ENCODE results near the gene KIFC3.
"Not testable (repeated sequence)": the region's sequence is repeated elsewhere in the genome, so short reads cannot be mapped to it uniquely, and the experiment has no call there.

KIFC3 gene

DNA sequence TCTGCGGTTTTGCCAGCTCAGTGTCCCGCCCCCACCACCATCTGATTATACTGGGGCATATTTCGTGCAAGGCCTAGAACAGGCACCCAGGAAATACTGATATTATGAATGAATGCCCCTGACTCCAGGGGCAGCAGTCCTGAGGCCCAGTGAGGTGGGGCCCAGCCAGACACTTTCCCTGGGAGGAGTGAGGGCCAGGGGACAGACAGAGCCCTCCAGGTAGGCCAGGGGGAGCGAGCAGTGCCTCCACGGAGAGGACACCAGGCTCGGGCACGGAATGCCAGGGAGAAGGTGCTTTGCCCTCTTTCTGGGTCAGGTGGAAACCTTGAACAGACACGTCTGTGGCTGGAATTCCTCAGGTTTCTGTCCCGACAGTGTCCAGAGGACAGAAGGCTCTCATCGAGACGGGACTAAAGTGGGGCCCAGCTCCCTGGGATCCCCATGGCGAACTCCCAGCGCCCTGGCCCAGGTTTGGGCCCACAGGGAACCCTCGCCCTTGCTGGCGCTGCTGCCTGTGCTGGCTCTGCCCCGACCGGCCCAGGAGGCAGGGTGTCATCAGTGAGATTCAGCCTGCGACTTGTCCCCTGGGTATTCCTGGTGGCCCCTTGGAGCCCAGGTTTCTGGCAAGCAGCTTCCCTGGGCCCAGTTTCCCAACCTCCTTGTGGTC is 62.4 kb downstream of the KIFC3 start:
- DNase-seq (ENCODE audit: low read depth): no peak

DNA sequence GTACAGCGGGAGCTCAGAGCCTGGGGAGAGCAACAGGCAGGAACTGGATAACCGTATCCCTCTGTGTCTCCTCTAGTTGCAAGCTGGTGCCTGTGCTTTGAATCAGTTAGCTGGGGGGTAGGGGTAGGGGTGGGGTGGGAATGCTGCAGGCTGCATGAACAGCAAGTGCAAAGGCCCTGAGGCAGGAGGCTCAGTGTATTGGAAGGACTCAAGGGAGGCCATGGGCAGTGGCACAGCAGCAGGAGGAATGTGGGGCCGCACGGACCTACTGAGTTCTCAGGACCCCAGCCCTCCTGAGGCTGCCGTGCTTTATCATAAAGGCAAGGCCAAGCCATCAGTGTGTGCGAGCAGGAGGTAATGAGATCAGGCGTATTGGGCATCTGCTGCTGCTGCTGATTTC is 63.4 kb downstream of the KIFC3 start:
- no peak for DNase-seq (ENCODE audit: low read depth)

DNA sequence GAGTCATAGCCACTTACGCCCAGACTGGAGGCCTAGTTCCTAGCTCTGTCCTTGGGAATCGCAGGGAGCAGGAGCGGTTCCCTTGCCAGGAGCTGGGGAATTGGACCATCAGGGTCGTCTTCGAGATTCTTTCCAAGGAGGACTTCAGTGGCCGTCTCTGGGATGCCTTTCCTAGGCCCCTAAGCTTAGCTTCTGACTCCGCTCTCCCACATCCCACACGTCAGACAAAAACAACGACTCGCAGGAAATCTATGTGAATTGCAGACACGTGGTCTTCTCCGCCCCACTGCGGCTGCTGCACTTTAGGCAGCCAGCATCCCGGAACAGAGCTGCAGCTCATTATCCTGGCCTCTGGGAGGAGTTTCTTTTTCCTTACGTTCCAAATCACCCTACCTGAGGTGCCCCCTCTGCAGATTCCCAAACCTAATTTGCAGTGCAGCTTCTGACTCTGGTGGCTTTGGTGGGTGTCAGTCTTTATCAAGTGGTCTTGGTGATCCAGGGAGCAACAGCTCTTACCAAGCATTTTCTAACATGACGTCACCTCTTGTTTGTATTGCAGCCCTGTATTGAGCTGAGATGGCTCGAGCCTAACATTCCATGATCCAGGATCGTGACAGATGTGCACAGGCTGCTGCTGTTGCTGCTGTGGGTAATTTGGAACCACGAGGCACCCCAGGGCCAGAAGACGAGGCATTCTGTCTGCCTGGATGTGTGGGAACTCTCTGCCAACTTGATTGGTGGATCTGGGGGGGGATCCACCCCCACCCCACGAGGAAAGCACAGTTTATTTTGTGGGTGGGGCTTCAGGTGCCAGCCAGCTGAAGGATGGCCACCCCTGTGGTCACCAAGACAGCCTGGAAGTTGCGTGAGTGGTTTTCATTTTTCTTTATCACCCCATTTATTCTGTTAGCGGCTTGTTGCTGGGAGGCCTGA is 65.6 kb downstream of the KIFC3 start:
- peak; percentile 34 for DNase-seq (ENCODE audit: low read depth)

DNA sequence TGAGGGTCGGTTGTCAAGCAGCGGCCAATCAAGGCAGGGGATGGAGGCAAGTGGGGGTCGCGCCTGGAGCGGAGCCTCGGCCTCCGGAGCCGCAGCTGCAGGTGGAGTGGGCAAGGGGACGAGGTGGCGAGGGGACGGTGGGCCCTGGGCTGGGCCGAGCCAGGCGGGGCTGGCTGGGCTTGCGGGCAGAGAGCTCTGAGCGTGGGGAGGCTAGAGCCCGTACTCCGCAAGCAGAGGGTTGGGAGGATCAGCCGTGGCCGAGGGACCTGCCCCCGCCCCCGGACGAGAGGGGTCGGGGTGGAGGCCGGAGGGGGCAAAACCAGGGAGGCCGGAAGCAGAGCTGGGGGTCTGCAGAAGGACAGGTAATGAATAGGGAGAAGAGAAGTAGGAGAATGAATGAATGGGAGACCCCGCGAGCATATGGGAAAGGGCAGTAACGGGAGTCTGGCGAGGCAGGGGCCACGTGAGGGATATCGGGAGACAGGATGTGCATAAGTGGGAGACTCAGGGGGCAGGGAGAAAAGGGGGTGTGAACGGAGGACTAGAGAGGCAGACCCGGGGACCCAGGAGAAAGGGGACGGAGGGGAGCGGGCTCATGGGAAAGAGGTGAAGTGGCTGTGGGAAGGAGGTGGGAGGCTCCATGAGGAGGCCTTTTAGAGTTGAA is 66.4 kb downstream of the KIFC3 start, which contains the start of gene KATNB1:
Gene KATNB1 (plus strand): TSS at position 16 of the 664 bp plus-strand sequence. CDS start 1,474 bp downstream, outside the sequence.
- no peak for DNase-seq (ENCODE audit: low read depth)

DNA sequence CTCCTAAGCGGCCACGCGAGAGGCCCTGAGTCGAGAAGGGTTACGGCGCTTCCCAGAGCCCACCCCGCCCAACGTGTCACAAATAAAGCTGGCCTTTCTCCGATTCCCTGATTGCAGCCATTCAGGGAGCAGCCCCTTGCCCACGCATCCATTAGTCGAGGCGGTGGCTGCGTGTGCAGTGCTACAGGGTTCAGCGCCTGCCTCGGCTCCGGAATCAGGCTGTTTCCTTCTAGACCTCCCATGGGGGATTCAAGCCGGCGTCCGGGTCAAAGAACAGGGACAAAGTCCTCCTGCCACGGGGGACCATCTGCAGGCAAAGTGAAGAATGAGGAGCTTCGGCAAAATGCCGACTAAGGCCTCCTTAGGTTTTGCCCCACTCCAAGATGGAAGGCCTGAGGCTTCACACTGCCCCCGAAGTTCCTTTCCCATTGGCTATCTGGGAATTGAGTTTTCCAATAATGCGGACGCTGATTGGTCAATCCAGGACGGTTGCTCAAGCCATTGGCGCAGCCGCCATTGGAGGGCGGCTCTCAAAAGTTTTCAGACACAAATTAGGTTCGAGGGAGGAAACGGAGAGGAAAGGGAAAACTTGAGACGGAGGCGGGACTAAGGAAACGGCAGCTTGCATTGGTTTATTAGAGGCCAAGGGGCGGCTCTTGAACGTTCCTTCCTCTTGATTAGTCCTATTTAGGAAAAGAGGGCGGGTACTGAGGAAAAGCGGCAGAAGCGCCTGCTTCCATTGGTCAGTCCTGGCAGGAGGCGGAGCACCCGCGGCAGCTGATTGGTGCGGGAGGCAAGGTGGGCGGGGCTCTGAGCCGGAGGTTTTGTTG is 67.2 kb downstream of the KIFC3 start:
- peak; percentile 95 for DNase-seq (ENCODE audit: low read depth)

DNA sequence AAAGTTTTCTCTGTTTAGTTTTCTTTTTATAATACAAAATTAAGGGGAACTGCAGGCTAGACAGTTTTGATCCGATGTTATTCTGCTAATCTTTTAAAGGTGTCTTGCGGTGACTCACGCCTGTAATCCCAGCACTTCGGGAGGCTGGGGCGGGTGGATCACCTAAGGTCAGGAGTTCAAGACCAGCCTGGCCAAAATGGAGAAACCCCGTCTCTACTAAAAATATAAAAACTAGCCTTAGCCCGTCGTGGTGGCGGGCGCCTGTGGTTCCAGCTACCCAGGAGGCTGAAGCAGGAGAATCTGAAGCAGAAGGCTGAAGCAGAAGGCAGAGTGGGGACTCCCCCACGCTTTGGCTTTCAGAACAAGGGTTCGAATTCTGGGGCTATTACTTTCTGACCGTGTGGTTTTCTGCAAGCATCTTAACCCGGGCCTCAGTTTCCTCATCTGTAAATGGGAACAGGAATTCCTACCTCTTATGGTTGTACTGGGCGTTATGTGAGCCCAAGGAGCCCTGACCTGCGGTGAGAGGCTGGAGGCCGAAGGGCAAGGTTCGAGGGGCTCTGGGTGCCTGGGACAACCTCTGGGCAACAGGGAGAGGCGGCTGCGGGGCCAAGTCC is 67.9 kb downstream of the KIFC3 start:
- DNase-seq (ENCODE audit: low read depth): no peak

DNA sequence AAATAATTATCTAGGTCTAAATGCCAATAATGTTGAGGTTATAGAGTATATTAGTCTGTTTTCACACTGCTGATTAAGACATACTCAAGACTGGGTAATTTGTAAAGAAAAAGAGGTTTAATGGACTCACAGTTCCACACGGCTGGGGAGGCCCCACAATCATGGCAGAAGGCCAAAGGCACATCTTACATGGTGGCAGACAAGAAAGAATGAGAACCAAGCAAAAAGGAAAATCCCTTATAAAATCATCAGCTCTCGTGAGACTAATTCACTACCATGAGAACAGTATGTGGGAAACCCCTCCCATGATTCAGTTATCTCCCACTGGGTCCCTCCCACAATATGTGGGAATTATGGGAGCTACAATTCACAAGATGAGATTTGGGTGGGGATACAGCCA is 69.6 kb downstream of the KIFC3 start:
- DNase-seq (ENCODE audit: low read depth): no peak

DNA sequence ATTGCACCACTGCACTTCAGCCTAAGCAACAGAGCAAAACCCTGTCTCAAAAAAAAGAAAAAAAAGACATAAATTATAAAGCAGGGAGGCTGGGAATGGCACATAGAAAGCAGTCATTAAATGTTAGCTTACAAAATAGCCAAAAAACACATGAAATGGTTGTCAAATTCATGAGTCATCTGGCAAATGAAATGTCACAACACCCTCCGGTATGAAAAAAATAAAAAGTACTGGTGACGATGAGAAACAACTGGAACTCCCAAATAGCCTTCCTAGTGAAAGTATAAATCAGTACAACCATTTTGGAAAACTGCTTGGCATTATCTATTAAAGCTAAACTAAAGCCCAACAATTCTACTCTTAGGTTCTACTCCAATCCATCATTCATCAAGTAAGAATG is 70.3 kb downstream of the KIFC3 start:
- DNase-seq (ENCODE audit: low read depth): no peak

DNA sequence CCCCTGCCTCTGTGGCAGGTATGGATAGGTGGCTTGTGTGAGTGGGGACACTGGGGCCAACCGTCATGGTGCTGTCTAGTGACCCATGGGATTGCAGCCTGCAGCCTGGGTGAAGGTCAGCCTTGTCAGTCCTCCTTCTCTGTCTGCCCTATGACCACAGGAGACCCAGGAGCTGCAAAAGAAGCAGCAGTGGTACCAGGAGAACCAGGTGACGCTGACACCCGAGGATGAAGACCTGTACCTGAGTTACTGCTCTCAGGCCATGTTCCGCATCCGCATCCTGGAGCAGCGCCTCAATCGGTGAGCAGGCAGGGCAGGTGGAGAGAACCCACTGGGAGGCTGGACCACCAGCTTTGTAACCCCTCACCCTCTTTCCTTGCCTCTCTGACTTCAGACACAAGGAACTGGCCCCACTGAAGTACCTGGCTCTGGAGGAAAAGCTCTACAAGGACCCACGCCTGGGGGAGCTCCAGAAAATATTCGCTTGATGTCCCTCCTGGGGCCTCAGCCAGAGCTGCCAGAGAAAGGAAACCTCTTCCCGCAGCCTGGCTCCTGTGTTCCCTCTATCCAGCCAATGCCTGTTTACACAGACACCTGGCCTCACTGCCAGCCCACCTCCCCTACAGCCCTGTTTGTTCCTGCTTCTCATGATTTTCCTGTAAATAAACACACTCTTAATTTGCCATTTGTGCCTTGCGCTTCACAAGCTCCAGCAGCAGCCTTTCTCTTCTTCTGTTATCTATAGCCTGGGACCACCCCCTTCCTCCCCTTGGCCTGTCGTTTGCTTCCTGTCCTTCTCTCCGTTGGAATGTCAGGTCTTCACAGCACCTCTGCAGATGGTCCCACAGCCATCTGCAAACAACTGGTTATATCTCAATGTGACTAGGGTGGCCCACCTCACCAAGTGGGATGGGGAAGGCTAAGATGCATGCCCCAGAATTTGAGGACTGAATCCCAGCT is 71.2 kb downstream of the KIFC3 start:
- no peak for DNase-seq (ENCODE audit: low read depth)

DNA sequence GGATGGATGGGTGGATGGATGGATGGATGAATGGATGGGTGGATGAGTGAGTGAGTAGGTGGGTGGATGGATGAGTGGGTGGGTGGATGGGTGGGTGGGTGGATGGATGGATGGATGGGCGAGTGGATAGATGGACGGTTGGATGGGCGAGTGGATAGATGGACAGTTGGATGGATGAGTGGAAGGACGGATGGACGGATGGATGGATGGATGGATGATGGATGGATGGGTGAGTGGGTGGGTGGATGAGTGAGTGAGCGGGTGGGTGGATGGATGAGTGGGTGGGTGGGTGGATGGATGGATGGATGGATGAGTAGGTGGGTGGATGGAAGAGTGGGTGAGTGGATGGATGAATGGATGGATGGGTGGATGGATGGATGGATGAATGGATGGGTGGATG is 72.4 kb downstream of the KIFC3 start:
- not testable (repeated sequence) for DNase-seq (ENCODE audit: low read depth)

DNA sequence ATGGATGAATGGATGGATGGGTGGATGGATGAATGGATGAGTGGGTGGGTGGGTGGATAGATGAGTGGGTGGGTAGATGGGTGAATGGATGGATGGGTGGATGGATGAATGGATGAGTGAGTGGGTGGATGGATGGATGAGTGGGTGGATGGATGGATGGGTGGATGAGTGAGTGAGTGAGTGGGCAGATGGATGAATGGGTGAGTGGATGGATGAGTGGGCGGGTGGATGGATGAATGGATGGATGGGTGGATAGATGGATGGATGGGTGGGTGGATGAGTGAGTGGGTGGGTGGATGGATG is 73.2 kb downstream of the KIFC3 start:
- no peak for DNase-seq (ENCODE audit: low read depth)

DNA sequence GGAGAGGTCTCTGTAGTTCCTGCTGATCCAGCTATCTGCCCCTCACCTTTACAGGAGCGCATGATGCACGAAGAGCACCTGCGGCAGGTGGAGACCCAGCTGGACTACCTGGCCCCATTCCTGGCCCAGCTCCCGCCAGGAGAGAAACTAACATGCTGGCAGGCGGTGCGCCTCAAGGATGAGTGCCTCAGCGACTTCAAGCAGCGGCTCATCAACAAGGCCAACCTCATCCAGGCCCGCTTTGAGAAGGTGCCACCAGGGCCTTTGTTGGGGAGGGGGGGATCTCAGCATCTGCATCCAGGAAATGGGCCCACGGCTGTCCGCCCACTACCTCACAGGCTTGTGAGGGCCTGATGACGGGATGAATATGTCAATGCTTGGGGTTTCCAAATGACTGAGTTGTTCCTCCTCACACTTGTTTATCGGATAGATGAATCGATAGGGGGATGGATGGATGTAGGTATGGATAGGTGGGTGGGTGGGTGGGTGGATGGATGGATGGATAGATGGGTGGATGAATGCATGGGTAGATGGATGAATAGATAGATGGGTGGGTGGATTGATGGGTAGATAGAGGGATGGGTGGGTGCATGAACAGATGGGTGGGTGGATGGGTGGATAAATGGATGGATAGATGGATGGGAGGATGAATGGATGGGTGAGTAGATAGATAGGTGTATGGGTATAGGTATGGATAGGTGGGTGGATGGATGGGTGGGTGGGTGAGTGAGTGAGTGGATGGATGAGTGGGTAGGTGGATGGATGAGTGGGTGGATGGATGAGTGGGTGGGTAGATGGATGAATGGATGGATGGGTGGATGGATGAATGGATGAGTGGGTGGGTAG is 73.7 kb downstream of the KIFC3 start:
- DNase-seq (ENCODE audit: low read depth): no peak

DNA sequence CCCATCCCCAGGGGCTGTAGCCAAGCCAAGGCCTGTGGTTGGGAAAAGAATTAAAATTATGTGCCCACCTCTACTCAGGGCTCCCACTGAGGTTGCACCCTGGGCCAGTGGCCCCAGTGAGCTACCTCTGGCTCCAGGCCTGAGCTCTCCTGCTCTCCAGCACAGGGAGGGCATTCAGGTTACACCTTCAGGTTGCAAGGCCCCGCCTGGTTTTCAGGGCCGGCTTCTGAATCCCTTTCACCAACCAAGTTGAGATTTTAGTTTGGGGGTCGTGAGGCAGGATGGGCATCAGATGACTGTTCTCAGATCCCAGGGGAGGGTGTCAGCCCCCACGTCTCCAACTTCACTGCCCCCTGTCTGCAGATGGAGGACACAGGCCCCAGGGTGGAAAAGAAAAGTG is 74.7 kb downstream of the KIFC3 start:
- no peak for DNase-seq (ENCODE audit: low read depth)

DNA sequence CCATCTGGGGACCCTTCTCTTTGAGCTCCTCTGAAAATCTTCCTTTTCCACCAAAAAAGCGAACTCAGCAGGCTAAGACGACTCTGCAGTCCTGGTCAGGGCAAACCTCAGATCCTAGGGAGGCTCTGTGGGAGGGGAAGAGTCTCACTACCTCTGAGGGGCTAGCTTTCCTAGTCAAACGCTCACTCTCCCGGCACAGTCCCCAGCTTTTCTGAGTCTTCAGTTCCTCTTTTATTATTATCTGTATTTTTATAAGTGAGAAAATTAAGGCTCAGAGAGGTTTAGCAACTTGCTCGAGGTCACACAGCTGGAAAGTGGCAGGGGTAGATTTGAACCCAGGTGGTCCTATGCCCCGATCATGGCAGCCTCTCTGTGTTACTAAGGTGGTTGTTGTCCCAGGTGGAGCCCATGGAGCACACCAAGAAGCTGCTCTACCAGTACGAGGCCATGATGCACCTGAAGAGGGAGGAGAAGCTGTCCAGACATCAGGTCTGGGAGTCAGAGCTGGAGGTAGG is 75.8 kb downstream of the KIFC3 start:
- no peak for DNase-seq (ENCODE audit: low read depth)

DNA sequence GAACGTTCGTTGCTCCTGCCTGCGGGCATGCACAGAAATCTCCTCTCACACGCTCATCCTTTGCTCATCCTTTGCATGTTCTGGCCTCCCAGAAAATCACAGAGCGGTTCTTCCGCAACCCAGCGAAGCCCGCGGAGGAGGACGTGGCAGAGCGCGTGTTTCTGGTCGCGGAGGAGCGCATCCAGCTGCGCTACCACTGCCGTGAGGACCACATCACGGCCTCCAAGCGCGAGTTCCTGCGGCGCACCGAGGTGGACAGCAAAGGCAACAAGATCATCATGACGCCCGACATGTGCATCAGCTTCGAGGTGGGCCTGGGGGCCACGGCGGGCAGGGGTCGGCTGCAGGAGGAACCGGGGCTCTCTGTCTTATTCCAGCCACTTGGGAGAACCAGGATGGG is 76.3 kb downstream of the KIFC3 start:
- no peak for DNase-seq (ENCODE audit: low read depth)

DNA sequence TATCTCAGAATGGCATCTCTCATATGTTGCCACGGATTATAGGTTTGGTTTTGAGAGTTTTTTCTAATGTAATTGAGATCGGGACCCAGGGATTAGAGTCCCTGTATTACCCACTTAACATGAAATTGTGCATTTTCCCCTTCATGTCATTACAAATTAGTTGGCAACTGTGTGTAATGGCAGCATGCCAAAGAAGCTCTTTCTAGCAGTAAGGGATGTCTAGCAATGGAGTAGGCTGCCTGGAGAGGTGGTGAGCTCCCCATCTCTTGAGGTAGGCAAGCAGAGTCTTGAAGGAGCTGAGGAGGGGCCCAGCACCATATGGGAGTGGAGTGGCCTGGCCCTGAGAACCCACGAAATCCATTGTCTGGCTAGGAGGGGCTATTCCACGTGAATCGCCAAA is 76.7 kb downstream of the KIFC3 start:
- no peak for DNase-seq (ENCODE audit: low read depth)

DNA sequence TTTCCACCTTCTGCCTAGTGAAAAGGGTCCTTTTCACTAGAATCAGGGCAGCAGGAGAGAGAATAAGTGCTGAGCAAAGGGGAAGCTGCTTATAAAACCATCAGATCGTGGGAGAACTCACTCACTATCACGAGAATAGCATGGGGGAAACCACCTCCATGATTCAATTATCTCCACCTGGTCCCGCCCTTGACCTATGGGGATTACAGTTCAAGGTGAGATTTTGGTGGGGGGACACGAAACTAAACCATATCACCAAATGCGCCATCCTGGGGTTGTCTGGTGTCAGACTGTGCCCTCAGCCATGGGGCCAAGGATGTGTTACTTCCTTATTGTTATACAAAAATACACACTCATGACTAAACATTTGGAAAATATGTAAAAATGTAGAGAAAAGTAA is 77.1 kb downstream of the KIFC3 start:
- no peak for DNase-seq (ENCODE audit: low read depth)

DNA sequence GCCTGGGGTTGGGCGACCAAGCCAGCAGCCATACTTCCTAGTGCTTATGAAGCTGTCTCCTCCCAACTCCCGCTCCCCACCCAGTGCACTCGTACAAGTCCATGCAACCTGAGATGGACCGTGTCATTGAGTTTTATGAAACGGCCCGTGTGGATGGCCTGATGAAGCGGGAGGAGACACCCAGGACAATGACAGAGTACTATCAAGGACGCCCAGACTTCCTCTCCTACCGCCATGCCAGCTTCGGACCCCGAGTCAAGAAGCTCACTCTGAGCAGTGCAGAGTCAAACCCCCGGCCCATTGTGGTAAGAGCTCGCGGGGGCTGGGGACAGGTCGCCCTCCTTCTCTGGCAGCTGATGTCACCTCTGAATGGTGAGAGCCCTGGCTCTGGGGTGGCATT is 77.8 kb downstream of the KIFC3 start:
- DNase-seq (ENCODE audit: low read depth): no peak

DNA sequence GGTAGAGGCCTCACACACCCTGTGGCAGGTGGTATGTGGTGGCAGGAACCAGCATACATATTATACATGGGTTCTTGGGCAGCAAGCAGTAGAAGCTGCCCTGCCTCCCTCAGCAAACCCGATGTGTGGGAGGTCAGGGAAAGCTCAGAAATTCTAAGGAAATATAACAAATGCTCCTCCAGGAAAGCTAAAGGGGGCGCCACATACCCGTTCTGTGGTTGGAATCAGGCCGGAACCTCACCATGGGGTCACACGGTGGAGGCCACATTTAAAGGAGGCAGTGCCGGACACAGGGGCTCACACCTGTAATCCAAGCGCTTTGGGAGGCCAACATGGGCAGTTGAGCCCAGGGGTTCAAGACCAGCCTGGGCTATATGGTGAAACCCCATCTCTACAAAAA is 79.1 kb downstream of the KIFC3 start:
- DNase-seq (ENCODE audit: low read depth): no peak

Data from T follicular helper cell (primary cell).